WI38 (cell line): ENCODE results near the gene AKAP1.
"Not testable (repeated sequence)": the region's sequence is repeated elsewhere in the genome, so short reads cannot be mapped to it uniquely, and the experiment has no call there.

Source experiments
- H3K4me3 ChIP-seq: 2 replicates; pipeline ENCODE4 v1.5.1; 2011; ENCODE audit warnings: low read depth, mild to moderate bottlenecking, control low read depth, low read length
- CTCF ChIP-seq: IDR thresholded peaks from 2 replicates; pipeline ENCODE4 v1.5.1; 2012; ENCODE audit warnings: low read depth, mild to moderate bottlenecking, control low read depth, low read length

Gene AKAP1

GRCh38 chr17:57092779-57093178 is 7.7 kb downstream of the AKAP1 start:
- TF ChIP-seq CTCF, result no peak
- H3K4me3 ChIP-seq, result no peak overlapping the region

GRCh38 chr17:57096472-57097202 is 11.6 kb downstream of the AKAP1 start:
- no peak overlapping the region for H3K4me3 ChIP-seq

GRCh38 chr17:57097832-57098421 is 12.9 kb downstream of the AKAP1 start:
- TF ChIP-seq CTCF, result no peak
- no peak overlapping the region for H3K4me3 ChIP-seq

More at GRCh38 chr17:57096472-57097202, 11.6 kb downstream of the AKAP1 start:
- no peak for TF ChIP-seq CTCF

GRCh38 chr17:57099165-57099564 is 14.1 kb downstream of the AKAP1 start:
- TF ChIP-seq CTCF, result no peak
- H3K4me3 ChIP-seq, result no peak overlapping the region

- no peak overlapping the region for H3K4me3 ChIP-seq
- no peak for TF ChIP-seq CTCF
These were observed 17.1 kb downstream of the AKAP1 start for GRCh38 chr17:57102122-57102521.

- not testable (repeated sequence) for H3K4me3 ChIP-seq
These were observed 17.6 kb downstream of the AKAP1 start for GRCh38 chr17:57102660-57103059.

GRCh38 chr17:57104461-57105175 is 19.6 kb downstream of the AKAP1 start:
- H3K4me3 ChIP-seq, result no peak overlapping the region
- no peak for TF ChIP-seq CTCF
